ENCODE results near the gene SLC38A4.

DNA sequence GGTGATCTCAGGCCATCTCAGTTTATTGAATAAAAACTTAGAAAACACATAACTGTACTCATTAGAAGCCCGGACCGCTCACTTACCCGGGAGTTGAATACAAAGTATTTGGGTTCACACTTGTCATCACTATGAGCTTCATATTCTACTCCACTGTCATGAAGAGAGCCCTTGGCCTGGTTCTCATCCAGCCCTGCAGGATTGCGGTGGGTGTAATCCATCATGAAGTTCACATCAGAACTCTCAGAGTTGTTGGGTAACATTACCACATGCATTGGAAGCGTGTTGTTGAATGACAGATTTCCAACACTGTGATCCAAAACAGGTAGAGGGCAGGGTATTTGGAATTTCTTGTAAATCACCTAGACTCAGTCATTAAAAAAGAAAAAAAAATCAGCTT is 47.4 kb downstream of the SLC38A4 start:
- TF ChIP-seq CTCF (conservative IDR thresholded peaks at IDR 0.05; ENCODE audit: low read length): no peak
- no peak for TF ChIP-seq EZH2phosphoT487 (IDR thresholded peaks at IDR 0.05; ENCODE audit: borderline replicate concordance)
